GM12874 (cell line): ENCODE measurements around the gene SLC10A6.

ENCODE experiments used
- CTCF ChIP-seq: IDR thresholded peaks from 2 replicates; pipeline ENCODE4 v1.5.1; 2011; ENCODE audit warnings: low read depth, mild to moderate bottlenecking, control low read depth, low read length, moderate library complexity; ENCODE audit not compliant: insufficient read depth

Gene SLC10A6

GRCh38 chr4:86857341-86858052 is 8.3 kb upstream of the SLC10A6 start:
- no peak for TF ChIP-seq CTCF

- TF ChIP-seq CTCF, result no peak
These were observed 7.7 kb upstream of the SLC10A6 start for GRCh38 chr4:86856896-86857295.

GRCh38 chr4:86855572-86855971 is 6.4 kb upstream of the SLC10A6 start:
- no peak for TF ChIP-seq CTCF

- TF ChIP-seq CTCF, result no peak
These were observed 4.0 kb upstream of the SLC10A6 start for GRCh38 chr4:86853209-86853608.

- no peak for TF ChIP-seq CTCF
These were observed 1.0 kb downstream of the SLC10A6 start for GRCh38 chr4:86848136-86848535.

- TF ChIP-seq CTCF, result no peak
These were observed 1.6 kb downstream of the SLC10A6 start for GRCh38 chr4:86847571-86847970.

GRCh38 chr4:86846921-86847320 is 2.3 kb downstream of the SLC10A6 start:
- TF ChIP-seq CTCF, result no peak
